SK-N-MC (cell line): Measurements from ENCODE around the gene XIAP.

ENCODE experiments used
- EZH2 ChIP-seq: fragments of 200-600 bp; sonication (generic); IDR thresholded peaks from one replicate; pipeline ENCODE4 v1.6.1; 2017; ENCODE audit warnings: antibody characterized with exemption
- POLR2AphosphoS5 ChIP-seq: IDR thresholded peaks from 2 replicates; pipeline ENCODE4 v1.6.1; 2012; ENCODE audit warnings: mild to moderate bottlenecking, low read depth, low read length, borderline replicate concordance

DNA sequence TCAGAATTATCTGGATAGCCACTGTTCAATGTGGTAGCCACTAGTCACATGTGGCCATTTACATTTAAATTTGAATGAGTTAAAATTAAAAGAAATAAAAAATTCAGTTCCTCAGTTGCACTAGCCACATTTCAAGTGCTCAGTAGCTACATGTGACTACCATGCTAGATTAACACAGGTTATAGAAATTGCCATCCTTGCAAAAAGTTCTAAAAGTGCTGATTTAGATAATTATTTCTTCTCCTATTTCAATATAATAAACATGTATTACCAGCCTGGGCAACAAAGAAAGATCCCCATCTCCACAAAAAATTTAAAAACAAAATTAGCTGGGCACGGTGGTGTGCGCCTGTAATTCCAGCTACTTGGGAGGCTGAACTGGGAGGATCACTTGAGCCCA is 90.0 kb downstream of the XIAP start:
- no peak for TF ChIP-seq POLR2AphosphoS5
- TF ChIP-seq EZH2 = no peak
